GM18873 (cell line): Measurements from ENCODE around the gene TIMM29.

Source experiments
- ATAC-seq: cut with Tn5 transposase; IDR thresholded peaks from one replicate; pipeline ENCODE4 v1.9.1; 2021; ENCODE audit warnings: mild to moderate bottlenecking, moderate library complexity, moderate number of reproducible peaks; ENCODE audit not compliant: unreplicated experiment, low FRiP score

TIMM29 gene

GRCh38 chr19:10976131-10976892 is 47.7 kb downstream of the TIMM29 start:
- ATAC-seq = no peak

- ATAC-seq = no peak
Observed at GRCh38 chr19:10977742-10978092, 49.1 kb downstream of the TIMM29 start.
